SK-N-SH (cell line): ENCODE results near the gene PCYT1B. TPM values are rescaled to one million over a fixed set of nuclear protein-coding genes. Genes with fewer than 3 reads are reported as not detected.

Experiments used
- CTCF ChIA-PET: fragments of 300-600, 350-600 bp; formaldehyde crosslinking; extraction: SDS; loops from one replicate; lab custom pipeline; 2021; lab: Yijun Ruan, JAX
- POLR2A ChIA-PET: fragments of 350-600 bp; sonication (Branson Sonifier 250); formaldehyde crosslinking; extraction: SDS; loops from one replicate; lab custom pipeline; 2020; ENCODE audit warnings: antibody characterized with exemption, inconsistent platforms; lab: Yijun Ruan, JAX
- DNase-seq: peaks from one replicate; pipeline ENCODE4 v3.0.0; 2012
- H2AFZ ChIP-seq: fragments of 200-600 bp; sonication (generic); 2 replicates; pipeline ENCODE4 v1.8.1; 2016; ENCODE audit warnings: antibody characterized with exemption, mild to moderate bottlenecking, low read depth
- H3F3A ChIP-seq: fragments of 200-600 bp; sonication (generic); replicated peaks from 2 replicates; pipeline ENCODE3; 2016; ENCODE audit warnings: antibody characterized with exemption, mild to moderate bottlenecking; ENCODE audit not compliant: insufficient read depth
- H3K27ac ChIP-seq, 2 experiments: fragments of 200-500 bp in 1 of 2; fragments of 200-600 bp in 1 of 2; sonication (Bioruptor generic) in 1 of 2; sonication (generic), shearing (Covaris generic) in 1 of 2; 2 replicates each; pipeline versions ENCODE4 v1.5.1 to v1.6.1; 2014 to 2016; ENCODE audit warnings: low read depth in 2 of 2, inconsistent platforms in 1 of 2, low read length in 1 of 2, mild to moderate bottlenecking in 1 of 2, mixed read lengths in 1 of 2
- H3K27me3 ChIP-seq: fragments of 200-600 bp; sonication (generic), shearing (Covaris generic); 2 replicates; pipeline ENCODE4 v1.6.1; 2016; ENCODE audit warnings: mixed run types; ENCODE audit not compliant: insufficient read depth
- H3K36me3 ChIP-seq, 2 experiments: fragments of 200-500 bp in 1 of 2; fragments of 200-600 bp in 1 of 2; sonication (Bioruptor generic) in 1 of 2; sonication (generic) in 1 of 2; replicated peaks in 1 of 2; 2 replicates each; pipeline versions ENCODE3 to v1.5.1; 2014 to 2016; ENCODE audit warnings: low read length in 1 of 2, mild to moderate bottlenecking in 1 of 2; ENCODE audit not compliant: insufficient read depth in 2 of 2, control insufficient read depth in 1 of 2
- H3K4me1 ChIP-seq, 2 experiments: fragments of 200-500 bp in 1 of 2; fragments of 200-600 bp in 1 of 2; sonication (Bioruptor generic) in 1 of 2; sonication (generic), shearing (Covaris generic) in 1 of 2; 2 replicates each; pipeline versions ENCODE4 v1.5.1 to v1.6.1; 2014 to 2016; ENCODE audit warnings: low read depth in 1 of 2, low read length in 1 of 2, mixed run types in 1 of 2; ENCODE audit not compliant: insufficient read depth in 2 of 2, control insufficient read depth in 1 of 2
- H3K4me2 ChIP-seq: fragments of 200-600 bp; sonication (generic), shearing (Covaris generic); 2 replicates; pipeline ENCODE4 v1.6.1; 2017; ENCODE audit warnings: mixed run types
- H3K4me3 ChIP-seq, 2 experiments: fragments of 200-500 bp in 1 of 2; fragments of 200-600 bp in 1 of 2; sonication (Bioruptor generic) in 1 of 2; sonication (generic), shearing (Covaris generic) in 1 of 2; 2 replicates each; pipeline versions ENCODE4 v1.5.1 to v1.8.1; 2014 to 2016; ENCODE audit warnings: low read depth in 2 of 2, inconsistent platforms in 1 of 2, low read length in 1 of 2, mild to moderate bottlenecking in 1 of 2, mixed read lengths in 1 of 2, moderate library complexity in 1 of 2
- H3K79me2 ChIP-seq: fragments of 200-600 bp; sonication (generic); 2 replicates; pipeline ENCODE4 v1.8.1; 2017; ENCODE audit warnings: mild to moderate bottlenecking; ENCODE audit not compliant: insufficient read depth
- H3K9ac ChIP-seq: fragments of 200-600 bp; sonication (generic); 2 replicates; pipeline ENCODE4 v1.6.1; 2017; ENCODE audit warnings: mixed run types
- H3K9me2 ChIP-seq: fragments of 200-600 bp; sonication (generic); 2 replicates; pipeline ENCODE4 v1.6.1; 2017; ENCODE audit warnings: mixed run types
- H3K9me3 ChIP-seq: fragments of 200-600 bp; sonication (generic); 2 replicates; pipeline ENCODE4 v1.6.1; 2017; ENCODE audit warnings: mixed run types, mild to moderate bottlenecking, moderate library complexity
- H4K20me1 ChIP-seq: fragments of 200-600 bp; sonication (generic); 2 replicates; pipeline ENCODE4 v1.6.1; 2017; ENCODE audit warnings: mild to moderate bottlenecking, mixed run types; ENCODE audit not compliant: insufficient read depth
- ELF1 ChIP-seq: IDR thresholded peaks from 2 replicates; pipeline ENCODE4 v1.4.0; 2012
- EP300 ChIP-seq, 2 experiments: IDR thresholded peaks; 2 replicates each; pipeline versions ENCODE4 v1.4.0 to v1.6.1; 2012; ENCODE audit warnings: borderline replicate concordance in 1 of 2, low read depth in 1 of 2, low read length in 1 of 2
- EZH2phosphoT487 ChIP-seq: fragments of 200-600 bp; sonication (generic); IDR thresholded peaks from 2 replicates; pipeline ENCODE4 v1.6.1; 2017; ENCODE audit warnings: low read depth, mixed run types, mild to moderate bottlenecking, antibody characterized with exemption, moderate library complexity, borderline replicate concordance
- FOSL2 ChIP-seq: IDR thresholded peaks from 2 replicates; pipeline ENCODE4 v1.4.0; 2012; ENCODE audit warnings: low read depth, mild to moderate bottlenecking, moderate library complexity, borderline replicate concordance
- FOXM1 ChIP-seq: IDR thresholded peaks from 2 replicates; pipeline ENCODE4 v1.4.0; 2012; ENCODE audit warnings: low read depth, mild to moderate bottlenecking
- GABPA ChIP-seq: IDR thresholded peaks from 2 replicates; pipeline ENCODE4 v1.4.0; 2012; ENCODE audit warnings: low read depth, mild to moderate bottlenecking
- IRF3 ChIP-seq: fragments of 150-350 bp; IDR thresholded peaks from 2 replicates; pipeline ENCODE4 v1.6.1; 2016; ENCODE audit warnings: mild to moderate bottlenecking, low read depth, low read length
- MXI1 ChIP-seq: IDR thresholded peaks from 2 replicates; pipeline ENCODE4 v1.6.1; 2012; ENCODE audit warnings: mild to moderate bottlenecking, low read depth, low read length, improper control_type of control experiment
- NRF1 ChIP-seq: IDR thresholded peaks from 2 replicates; pipeline ENCODE4 v1.6.1; 2012; ENCODE audit warnings: low read depth, mild to moderate bottlenecking, low read length
- PBX3 ChIP-seq: IDR thresholded peaks from 2 replicates; pipeline ENCODE4; 2012
- POLR2AphosphoS5 ChIP-seq: IDR thresholded peaks from 2 replicates; pipeline ENCODE4 v1.6.1; 2012; ENCODE audit warnings: low read depth, low read length
- RCOR1 ChIP-seq: fragments of 150-350 bp; IDR thresholded peaks from 2 replicates; pipeline ENCODE4 v1.6.1; 2017; ENCODE audit warnings: antibody characterized with exemption, low read length
- REST ChIP-seq: IDR thresholded peaks from 2 replicates; pipeline ENCODE4 v1.6.1; 2012; ENCODE audit warnings: mild to moderate bottlenecking, low read depth, low read length, moderate library complexity
- RFX5 ChIP-seq: IDR thresholded peaks from 2 replicates; pipeline ENCODE4 v1.6.1; 2012; ENCODE audit warnings: mild to moderate bottlenecking, improper control_type of control experiment, low read length
- SMC3 ChIP-seq: IDR thresholded peaks from 2 replicates; pipeline ENCODE4 v1.6.1; 2012; ENCODE audit warnings: low read depth, low read length, improper control_type of control experiment
- TAF1 ChIP-seq: IDR thresholded peaks from 2 replicates; pipeline ENCODE4 v1.6.1; 2012; ENCODE audit warnings: low read depth, mild to moderate bottlenecking, low read length, moderate library complexity, borderline replicate concordance
- USF1 ChIP-seq: IDR thresholded peaks from 2 replicates; pipeline ENCODE4 v1.4.0; 2012; ENCODE audit warnings: low read depth, borderline replicate concordance
- USF2 ChIP-seq: fragments of 150-350 bp; IDR thresholded peaks from 2 replicates; pipeline ENCODE4 v1.6.1; 2017; ENCODE audit warnings: antibody characterized with exemption, low read length, low read depth, borderline replicate concordance
- ZBTB33 ChIP-seq: IDR thresholded peaks from 2 replicates; pipeline ENCODE4 v1.4.0; 2012; ENCODE audit warnings: low read depth, borderline replicate concordance
- whole genome bisulfite sequencing: methylation state at CpG from one replicate; pipeline ENCODE4 v1.1.6; 2017; ENCODE audit warnings: low lambda C conversion rate; 5-methylcytosine and 5-hydroxymethylcytosine counted together
- polyA plus RNA-seq, 3 experiments: library from polyadenylated mRNA; depleted of rRNA; stranded (reverse); fragments of >200 nt; gene quantifications; 2 replicates each; pipeline ENCODE4 v1.2.3, GENCODE V29; 2012

Gene PCYT1B
- polyA plus RNA-seq, 1 of the 3 experiments (the other 2 are of a cell fraction), result 2.6 TPM

- POLR2A ChIA-PET, result no interaction called here
Measured at GRCh38 chrX:24692305-24692704, 45.2 kb upstream of the PCYT1B start.

More at GRCh38 chrX:24692305-24692704, 45.2 kb upstream of the PCYT1B start:
- DNase-seq, result no peak
- peak overlapping the region; percentile 78; the same call in 1 of the 2 replicates for H2AFZ ChIP-seq
- H3F3A ChIP-seq, result no peaks in the 10 kb centered on the region
- TF ChIP-seq POLR2AphosphoS5, result no peak
- TF ChIP-seq FOXM1, result no peak
- TF ChIP-seq RFX5, result no peak
- no peak for TF ChIP-seq ELF1
- TF ChIP-seq EZH2phosphoT487, result no peak
- TF ChIP-seq RCOR1, result no peak
- TF ChIP-seq EP300 (IDR thresholded peaks at IDR 0.05; ENCODE audit: borderline replicate concordance in 1 of 2, low read depth in 1 of 2, low read length in 1 of 2), result no peak
- TF ChIP-seq SMC3, result no peak
- no peak for TF ChIP-seq GABPA
- no peak for TF ChIP-seq ZBTB33
- no peak for TF ChIP-seq FOSL2
- no peak for TF ChIP-seq MXI1
- TF ChIP-seq USF1, result no peak
- TF ChIP-seq REST, result no peak
- no peak for TF ChIP-seq USF2
- TF ChIP-seq IRF3, result no peak
- no peak for TF ChIP-seq TAF1
- TF ChIP-seq PBX3, result no peak
- TF ChIP-seq NRF1, result no peak
- H3K4me1 ChIP-seq, result no peaks in the 10 kb centered on the region; a peak in 1 of 4 replicates
- H3K4me2 ChIP-seq, result no peak overlapping the region
- H4K20me1 ChIP-seq, result no peaks in the 10 kb centered on the region
- peaks cover 29% of the 10 kb centered on the region; the same call in 1 of the 2 replicates for H3K79me2 ChIP-seq
- WGBS, result 42% methylated on average over 4 of the region's 4 CpGs
- H3K9me3 ChIP-seq, result no peaks in the 10 kb centered on the region
- H3K27ac ChIP-seq, result no peak overlapping the region
- no peaks in the 10 kb centered on the region for H3K9me2 ChIP-seq
- no peak overlapping the region for H3K9ac ChIP-seq
- H3K27me3 ChIP-seq, result no peaks in the 10 kb centered on the region
- no peak overlapping the region for H3K4me3 ChIP-seq
- no peaks in the 10 kb centered on the region for H3K36me3 ChIP-seq
- CTCF ChIA-PET, result interaction anchor here (0.7 to 3.0 kb wide), 2 partner anchors 16 to 296 kb away, joined by 3 to 12 read pairs; no protein-coding TSS in a partner anchor
